HCT116 (cell line): ENCODE results near the gene CRYGN.

Source experiments
- POLR2A ChIP-seq: IDR thresholded peaks from 2 replicates; pipeline ENCODE4 v1.7.0; 2011; ENCODE audit warnings: borderline replicate concordance; ENCODE audit not compliant: insufficient read depth, insufficient read length; ENCODE audit errors: extremely low read depth
- RAD21 ChIP-seq: IDR thresholded peaks from 2 replicates; pipeline ENCODE4 v1.6.1; 2012; ENCODE audit warnings: low read depth, mild to moderate bottlenecking
- TCF7L2 ChIP-seq: IDR thresholded peaks from 2 replicates; pipeline ENCODE4 v1.7.0; 2011; ENCODE audit warnings: borderline replicate concordance, inconsistent platforms; ENCODE audit not compliant: insufficient read depth, insufficient read length; ENCODE audit errors: extremely low read depth
- TF ChIP-seq, protein P1 (sequence below), 3 experiments: fragments of 200-600 bp in 1 of 3; sonication (generic) in 1 of 3; IDR thresholded peaks in 2 of 3; conservative IDR thresholded peaks in 1 of 3; 2 replicates each; pipeline ENCODE4 v1.5.1; 2012 to 2017; ENCODE audit warnings: low read depth in 2 of 3, low read length in 2 of 3, antibody characterized with exemption in 1 of 3, borderline replicate concordance in 1 of 3, control low read depth in 1 of 3, mild to moderate bottlenecking in 1 of 3, mixed read lengths in 1 of 3, mixed run types in 1 of 3, moderate library complexity in 1 of 3; ENCODE audit not compliant: insufficient read depth in 1 of 3
- TF ChIP-seq, protein P2 (sequence below): IDR thresholded peaks from 2 replicates; pipeline ENCODE4 v1.6.1; 2012

DNA sequence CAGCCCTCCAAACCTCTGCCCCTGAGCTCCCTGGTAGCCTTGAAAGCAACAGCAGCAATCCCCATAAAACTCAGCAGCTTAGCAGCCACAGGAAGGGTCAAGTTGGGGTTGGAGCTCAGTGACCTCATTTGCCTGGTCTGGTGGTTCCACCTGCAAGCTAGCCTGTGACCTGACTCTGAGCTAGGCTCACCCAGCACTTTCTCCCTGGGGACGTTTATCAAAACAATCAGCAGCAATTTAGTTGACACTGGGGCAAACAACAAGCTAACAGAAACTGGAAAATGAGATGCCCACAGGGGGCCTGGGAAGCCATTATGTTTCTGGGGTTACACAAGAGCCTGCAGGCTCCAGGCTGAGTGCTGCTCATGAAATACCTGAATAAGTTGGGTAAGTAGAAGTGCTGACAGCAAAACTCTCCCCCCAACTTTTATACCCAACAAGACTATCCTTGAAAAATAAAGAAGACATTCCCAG, 22.4 kb upstream of the CRYGN start:
- TF ChIP-seq POLR2A (no peak), TCF7L2 (no peak), RAD21 (no peak)
- TF ChIP-seq, protein P1, sequence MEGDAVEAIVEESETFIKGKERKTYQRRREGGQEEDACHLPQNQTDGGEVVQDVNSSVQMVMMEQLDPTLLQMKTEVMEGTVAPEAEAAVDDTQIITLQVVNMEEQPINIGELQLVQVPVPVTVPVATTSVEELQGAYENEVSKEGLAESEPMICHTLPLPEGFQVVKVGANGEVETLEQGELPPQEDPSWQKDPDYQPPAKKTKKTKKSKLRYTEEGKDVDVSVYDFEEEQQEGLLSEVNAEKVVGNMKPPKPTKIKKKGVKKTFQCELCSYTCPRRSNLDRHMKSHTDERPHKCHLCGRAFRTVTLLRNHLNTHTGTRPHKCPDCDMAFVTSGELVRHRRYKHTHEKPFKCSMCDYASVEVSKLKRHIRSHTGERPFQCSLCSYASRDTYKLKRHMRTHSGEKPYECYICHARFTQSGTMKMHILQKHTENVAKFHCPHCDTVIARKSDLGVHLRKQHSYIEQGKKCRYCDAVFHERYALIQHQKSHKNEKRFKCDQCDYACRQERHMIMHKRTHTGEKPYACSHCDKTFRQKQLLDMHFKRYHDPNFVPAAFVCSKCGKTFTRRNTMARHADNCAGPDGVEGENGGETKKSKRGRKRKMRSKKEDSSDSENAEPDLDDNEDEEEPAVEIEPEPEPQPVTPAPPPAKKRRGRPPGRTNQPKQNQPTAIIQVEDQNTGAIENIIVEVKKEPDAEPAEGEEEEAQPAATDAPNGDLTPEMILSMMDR (IDR thresholded peaks at IDR 0.05 in 2 of 3, conservative IDR thresholded peaks at IDR 0.05 in 1 of 3; ENCODE audit: borderline replicate concordance in 1 of 3, insufficient read depth in 1 of 3, low read depth in 2 of 3, low read length in 2 of 3), result no peak
- TF ChIP-seq, protein P2, sequence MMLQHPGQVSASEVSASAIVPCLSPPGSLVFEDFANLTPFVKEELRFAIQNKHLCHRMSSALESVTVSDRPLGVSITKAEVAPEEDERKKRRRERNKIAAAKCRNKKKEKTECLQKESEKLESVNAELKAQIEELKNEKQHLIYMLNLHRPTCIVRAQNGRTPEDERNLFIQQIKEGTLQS, result no peak
